K562 (cell line): ENCODE measurements around the gene TBL1Y. TPM values are rescaled to one million over a fixed set of nuclear protein-coding genes. Genes with fewer than 3 reads are reported as not detected.
A peak's percentile ranks its signal among the peaks of the same experiment; 100 is the strongest.

Source experiments
- ATAC-seq: fragments of 200-7000 bp; cut with Tn5 transposase; 3 replicates; pipeline ENCODE4 v1.9.1; 2020; ENCODE audit warnings: moderate library complexity
- Bru-seq: library from RNA; stranded (reverse); fragments of 400-500 nt; gene quantifications from one replicate; lab custom pipeline; 2021; lab: Mats Ljungman, UMichigan
- BruChase-seq, 2 experiments: library from RNA; stranded (reverse); fragments of 400-500 nt; gene quantifications; one replicate each; lab custom pipeline; 2021; lab: Mats Ljungman, UMichigan
- BruUV-seq: library from RNA; stranded (reverse); fragments of 400-500 nt; replicated peaks from 2 replicates; lab custom pipeline; 2021; lab: Mats Ljungman, UMichigan
- CTCF ChIA-PET: fragments of 300-600 bp; formaldehyde crosslinking; extraction: SDS; loops from one replicate; lab custom pipeline; 2021; ENCODE audit warnings: low intra/inter-chr PET ratio; lab: Yijun Ruan, JAX
- POLR2A ChIA-PET: fragments of 300-600, 350-650 bp; sonication (Branson Sonifier 250); formaldehyde crosslinking; extraction: SDS; loops from one replicate; lab custom pipeline; 2021; ENCODE audit warnings: antibody characterized with exemption, inconsistent platforms; lab: Yijun Ruan, JAX
- DNase-seq, 4 experiments: peaks; one replicate each; pipeline versions ENCODE4 v3.0.0 to v3.0.0-alpha.2; 2011 to 2018; ENCODE audit warnings: low spot score in 3 of 4, mixed read lengths in 3 of 4; ENCODE audit errors: extremely low read depth in 1 of 4
- FAIRE-seq: peaks from 2 replicates; lab custom pipeline; 2011; peaks lifted over from hg19 to GRCh38; lab: Jason Lieb, UNC
- H2AFZ ChIP-seq: 2 replicates; pipeline ENCODE4 v1.6.0; 2011; ENCODE audit warnings: low read depth, low read length, control low read depth, inconsistent platforms
- H3K27ac ChIP-seq: fragments of 200-600 bp; 3 replicates; pipeline ENCODE4 v1.8.0; 2011; ENCODE audit warnings: low read depth, mild to moderate bottlenecking, control low read depth, inconsistent platforms, low read length, moderate library complexity, mixed read lengths; ENCODE audit errors: extremely low read depth
- H3K27me3 ChIP-seq, 2 experiments: fragments of 300-600 bp in 1 of 2; 2 replicates in 1 of 2; 3 replicates in 1 of 2; pipeline versions ENCODE4 v1.6.0 to v1.8.0; 2011; ENCODE audit warnings: inconsistent platforms in 2 of 2, low read length in 2 of 2, mild to moderate bottlenecking in 1 of 2, mixed read lengths in 1 of 2, moderate library complexity in 1 of 2; ENCODE audit not compliant: control insufficient read depth in 2 of 2, insufficient read depth in 2 of 2
- H3K36me3 ChIP-seq: fragments of 300-600 bp; 3 replicates; pipeline ENCODE4 v1.8.0; 2011; ENCODE audit warnings: mild to moderate bottlenecking, low read length, inconsistent platforms; ENCODE audit not compliant: control insufficient read depth, insufficient read depth
- H3K4me1 ChIP-seq, 2 experiments: fragments of 200-600 bp in 1 of 2; replicated peaks in 1 of 2; 2 replicates in 1 of 2; 3 replicates in 1 of 2; pipeline versions ENCODE4 v1.5.1 to v1.8.0; 2011; ENCODE audit warnings: inconsistent platforms in 2 of 2, low read length in 2 of 2, mild to moderate bottlenecking in 1 of 2, mixed read lengths in 1 of 2, moderate library complexity in 1 of 2; ENCODE audit not compliant: control insufficient read depth in 2 of 2, insufficient read depth in 2 of 2
- H3K4me2 ChIP-seq: 2 replicates; pipeline ENCODE4 v1.6.1; 2011; ENCODE audit warnings: low read length, control low read depth, inconsistent platforms, mixed read lengths; ENCODE audit not compliant: insufficient read depth
- H3K4me3 ChIP-seq: fragments of 200-600 bp; sonication (generic), shearing (Covaris generic); 2 replicates; pipeline ENCODE4 v1.5.1; 2016; ENCODE audit warnings: control low read depth, inconsistent platforms
- H3K79me2 ChIP-seq: fragments of 200-600 bp; 3 replicates; pipeline ENCODE4 v1.8.0; 2011; ENCODE audit warnings: low read length, inconsistent platforms; ENCODE audit not compliant: control insufficient read depth, insufficient read depth
- H3K9ac ChIP-seq, 2 experiments: 2 replicates each; pipeline versions ENCODE4 v1.6.0 to v1.6.1; 2011; ENCODE audit warnings: low read depth in 2 of 2, low read length in 2 of 2, control low read depth in 1 of 2, inconsistent platforms in 1 of 2, mild to moderate bottlenecking in 1 of 2, mixed read lengths in 1 of 2; ENCODE audit not compliant: insufficient read depth in 1 of 2
- H3K9me1 ChIP-seq: one replicate; pipeline ENCODE4 v1.6.0; 2011; ENCODE audit warnings: inconsistent platforms, mild to moderate bottlenecking, low read length, moderate library complexity; ENCODE audit not compliant: control insufficient read depth, insufficient read depth
- H3K9me3 ChIP-seq: replicated peaks from 2 replicates; pipeline ENCODE4 v1.5.1; 2011; ENCODE audit warnings: low read depth, low read length, inconsistent platforms; ENCODE audit not compliant: control insufficient read depth, insufficient read depth
- H4K20me1 ChIP-seq: replicated peaks from 2 replicates; pipeline ENCODE4 v1.6.1; 2011; ENCODE audit warnings: low read length, inconsistent platforms, mixed read lengths; ENCODE audit not compliant: control insufficient read depth, insufficient read depth
- ZNF408 ChIP-seq: fragments of 250-450 bp; sonication (Bioruptor Pico); IDR thresholded peaks from 2 replicates; pipeline ENCODE4 v1.4.0; 2020; ENCODE audit warnings: low read depth, mild to moderate bottlenecking, moderate library complexity
- WGBS: fragments of 100-300 bp; shearing (Covaris generic); methylation state at CpG from one replicate; pipeline ENCODE4 v1.1.6; 2016; ENCODE audit warnings: low coverage, mixed read lengths; ENCODE audit not compliant: insufficient coverage; ENCODE audit errors: missing lambda C conversion rate; 5-methylcytosine and 5-hydroxymethylcytosine counted together
- in situ Hi-C: fragments of 300-500 bp; cut with MboI; formaldehyde crosslinking; loops from 4 replicates; pipeline ENCODE4 v1.15.0; 2018; ENCODE audit warnings: inconsistent platforms, mixed read lengths
- intact Hi-C: fragments of 100-400 bp; cut with micrococcal nuclease; formaldehyde crosslinking; loops from 2 replicates; pipeline ENCODE4 v1.14.2; 2022
- long read RNA-seq, 3 experiments: library from polyadenylated mRNA in 2 of 3; library from RNA in 1 of 3; unstranded in 2 of 3; stranded (forward) in 1 of 3; transcript quantifications; one replicate each; pipeline ENCODE4 v2.0.0, GENCODE V29; 2019 to 2022
- polyA minus RNA-seq, 3 experiments: library from RNA; depleted of rRNA, polyadenylated mRNA; stranded (reverse); fragments of >200 nt; gene quantifications; 2 replicates each; pipeline ENCODE4 v1.2.3, GENCODE V29; 2011
- polyA plus RNA-seq, 8 experiments: library from polyadenylated mRNA; depleted of rRNA in 4 of 8; stranded (reverse) in 5 of 8; unstranded in 3 of 8; fragments of >200 nt; fragmentation: Nextera tagmentation in 2 of 8; fragmentation: Illumina TruSeq in 1 of 8; extraction: Ambion mirVana in 2 of 8; extraction: Trizol in 1 of 8; gene quantifications; 2 replicates each; pipeline versions ENCODE4 v1.2.1 to v1.2.3, GENCODE V29; 2011 to 2014; ENCODE audit warnings: inconsistent platforms in 1 of 8, missing spikeins in 1 of 8
- total RNA-seq, 7 experiments: library from RNA; depleted of rRNA in 6 of 7; stranded (reverse); fragments of >200 nt in 6 of 7; fragmentation: Illumina TruSeq in 2 of 7; extraction: Trizol in 2 of 7; gene quantifications; 2 replicates each; pipeline versions ENCODE4 v1.2.1 to v1.2.3, GENCODE V29; 2011 to 2021; ENCODE audit warnings: low replicate concordance in 1 of 7

The TBL1Y gene
- total RNA-seq (2011; cell fraction: chromatin; rRNA removed; ENCODE audit: low replicate concordance): not detected in 2 replicates
- total RNA-seq (2011; cell fraction: nucleolus; rRNA removed): not detected in 2 replicates
- not detected in 2 replicates for total RNA-seq (2011; cell fraction: nucleoplasm; rRNA removed)
- total RNA-seq (2014; rRNA removed) (not detected in 2 replicates), total RNA-seq (2014; rRNA removed; fragmentation: Illumina TruSeq; extraction: Trizol) (not detected in 2 replicates), total RNA-seq (2015; rRNA removed; fragmentation: Illumina TruSeq; extraction: Trizol) (not detected in 2 replicates), total RNA-seq (2021) (not detected in 2 replicates), polyA plus RNA-seq (2011; rRNA removed) (not detected in 2 replicates), polyA plus RNA-seq (2014; fragmentation: Illumina TruSeq; extraction: Trizol) (not detected in 2 replicates), polyA plus RNA-seq (2014; fragmentation: Nextera tagmentation; extraction: Ambion mirVana) (not detected), polyA plus RNA-seq (2014; rRNA removed) (not detected in 2 replicates), polyA minus RNA-seq (2011; rRNA and poly(A)+ RNA removed) (not detected in 2 replicates), Bru-seq, nascent RNA (percentile 4 among the genes with signal in this experiment), BruChase-seq, experiment 1, labeled RNA remaining after a 2-hour chase (percentile 5 among the genes with signal in this experiment), BruChase-seq, experiment 2, labeled RNA remaining after a 6-hour chase (percentile 4 among the genes with signal in this experiment)
- polyA plus RNA-seq (2011; cell fraction: cytosol; rRNA removed): not detected in 2 replicates
- not detected in 2 replicates for polyA plus RNA-seq (2011; cell fraction: nucleus; rRNA removed)
- not detected in 2 replicates for polyA plus RNA-seq (2012)
- polyA minus RNA-seq (2011; cell fraction: cytosol; rRNA and poly(A)+ RNA removed): not detected in 2 replicates
- not detected in 2 replicates for polyA minus RNA-seq (2011; cell fraction: nucleus; rRNA and poly(A)+ RNA removed)
- long read RNA-seq, experiment 1: 0 reads
- long read RNA-seq, experiment 2: 0 reads
- long read RNA-seq, experiment 3: 0 reads

DNA sequence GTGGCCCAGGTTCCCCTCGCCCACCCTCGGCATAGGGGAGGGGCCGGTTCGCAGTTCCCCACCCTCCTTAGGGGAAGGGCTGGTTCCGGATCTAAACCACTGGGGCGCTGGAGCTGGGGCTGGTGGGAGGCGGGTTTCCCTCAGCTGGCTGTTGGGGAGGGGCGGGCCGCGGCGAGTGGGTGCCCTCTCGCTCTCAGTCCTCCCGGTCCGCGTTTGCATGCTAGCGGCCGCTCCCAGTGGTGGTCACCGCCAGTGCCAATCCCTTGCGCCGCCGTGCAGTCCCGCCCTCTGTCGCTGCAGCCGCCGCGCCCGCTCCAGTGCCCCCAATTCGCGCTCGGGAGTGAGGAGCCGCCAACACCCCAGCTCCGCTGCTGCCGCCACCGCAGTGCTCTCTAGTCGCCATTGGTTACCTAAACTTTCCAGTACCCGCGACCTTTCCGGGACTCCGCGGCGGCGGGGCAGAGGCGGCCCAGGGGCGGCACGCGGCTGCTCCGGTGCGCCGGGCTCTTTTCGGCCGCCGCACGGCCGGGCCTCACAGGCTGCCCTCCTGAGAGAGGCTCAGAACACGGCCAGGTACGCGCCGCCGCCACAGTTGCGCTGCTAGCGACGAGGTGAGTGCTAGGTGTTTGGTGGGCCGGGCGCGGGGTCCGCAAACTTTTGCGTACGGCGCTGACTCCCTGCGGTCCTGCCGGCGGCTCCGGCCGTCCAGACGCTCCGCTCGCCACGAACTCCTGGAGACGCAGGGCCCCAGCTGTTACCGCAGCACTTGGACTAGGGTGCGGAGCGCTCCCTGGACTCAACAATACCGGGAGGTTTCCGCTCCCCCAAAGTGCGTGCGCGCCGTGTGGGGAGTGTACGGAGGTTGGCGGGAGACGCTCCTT lies at the start of gene TBL1Y:
Gene TBL1Y (plus strand): TSS at position 326 of the 881 bp plus-strand sequence. CDS start 114,388 bp downstream, outside the sequence.
- no peak for DNase-seq
- Histone ChIP-seq H2AFZ (no peak within 1 kb of the TSS), H3K9me3 (no peaks in the 10 kb centered on the region), H3K27me3 (no peaks in the 10 kb centered on the region), H3K9me1 (no peaks in the 10 kb centered on the region), H3K9ac (no peak within 1 kb of the TSS), H3K4me3 (no peak within 1 kb of the TSS), H4K20me1 (no peaks in the 10 kb centered on the region), H3K27ac (no peak within 1 kb of the TSS), H3K79me2 (no peaks in the 10 kb centered on the region), H3K4me1 (no peaks in the 10 kb centered on the region), H3K36me3 (no peaks in the 10 kb centered on the region), H3K4me2 (no peak within 1 kb of the TSS)
- in situ Hi-C loops (no loop called here), intact Hi-C loops (no loop called here)
- TF ChIP-seq ZNF408 (CRISPR knock-in tag): no peak
- ATAC-seq: no peak
- whole genome bisulfite sequencing: no CpG with 5 or more reads among the region's 91 CpGs
- POLR2A ChIA-PET: no interaction called here
- no peak for FAIRE-seq
- no TSS peak for BruUV-seq
- CTCF ChIA-PET: no interaction called here
